IPS-NIHi11 (cell line): ENCODE measurements around the gene SNRNP35.
"Not testable (repeated sequence)": the region's sequence is repeated elsewhere in the genome, so short reads cannot be mapped to it uniquely, and the experiment has no call there.

Experiments
- DNase-seq: peaks from one replicate; pipeline ENCODE4 v3.0.0; 2012; ENCODE audit warnings: mixed read lengths, low spot score

Gene SNRNP35

GRCh38 chr12:123457980-123458779 lies at the start of gene SNRNP35:
Gene SNRNP35, plus strand, starts transcription at chr12:123458139. Its CDS starts 7,402 bp downstream, at chr12:123465541.
- peak; percentile 74 for DNase-seq

- DNase-seq = not testable (repeated sequence)
These were observed 49.3 kb upstream of the SNRNP35 start for GRCh38 chr12:123408619-123409018.

- not testable (repeated sequence) for DNase-seq
These were observed 48.5 kb upstream of the SNRNP35 start for GRCh38 chr12:123409284-123410040.

- no peak for DNase-seq
These were observed 47.9 kb upstream of the SNRNP35 start for GRCh38 chr12:123410041-123410412.

GRCh38 chr12:123421314-123421713 lies 36.6 kb upstream of the SNRNP35 start:
- DNase-seq = peak; percentile 26

GRCh38 chr12:123427036-123427769 lies 30.7 kb upstream of the SNRNP35 start:
- no peak for DNase-seq

GRCh38 chr12:123428591-123428990 lies 29.3 kb upstream of the SNRNP35 start:
- no peak for DNase-seq

- DNase-seq = not testable (repeated sequence)
These were observed 28.8 kb upstream of the SNRNP35 start for GRCh38 chr12:123429101-123429500.

GRCh38 chr12:123431951-123432817 lies 25.8 kb upstream of the SNRNP35 start:
- DNase-seq = not testable (repeated sequence)

GRCh38 chr12:123433615-123434014 lies 24.3 kb upstream of the SNRNP35 start:
- DNase-seq = no peak

- no peak for DNase-seq
These were observed 22.3 kb upstream of the SNRNP35 start for GRCh38 chr12:123435636-123436016.

GRCh38 chr12:123436017-123436964 lies 21.6 kb upstream of the SNRNP35 start, which contains the start of gene RILPL2:
Gene RILPL2, minus strand, starts transcription at chr12:123436684. Its CDS starts 264 bp downstream, at chr12:123436420.
- peak; percentile 89 for DNase-seq

GRCh38 chr12:123441523-123442164 lies 16.3 kb upstream of the SNRNP35 start:
- DNase-seq = no peak

GRCh38 chr12:123442774-123443173 lies 15.2 kb upstream of the SNRNP35 start:
- no peak for DNase-seq

GRCh38 chr12:123444092-123445026 lies 13.6 kb upstream of the SNRNP35 start:
- no peak for DNase-seq

- DNase-seq = no peak
These were observed 12.3 kb upstream of the SNRNP35 start for GRCh38 chr12:123445388-123446332.

GRCh38 chr12:123446333-123446713 lies 11.6 kb upstream of the SNRNP35 start:
- no peak for DNase-seq
